Heart right ventricle (tissue), 16 donors: ENCODE results near the gene CPA2. TPM values are rescaled to one million over a fixed set of nuclear protein-coding genes. Genes with fewer than 3 reads are reported as not detected.
"Not testable (repeated sequence)": the region's sequence is repeated elsewhere in the genome, so short reads cannot be mapped to it uniquely, and the experiment has no call there.

Experiments
- ATAC-seq, 8 donors: fragments of 200-7000 bp; cut with Tn5 transposase; one replicate each; pipeline ENCODE4 v1.9.1; 2020; ENCODE audit warnings: mild to moderate bottlenecking in 8 of 8, moderate library complexity in 8 of 8, moderate number of reproducible peaks in 1 of 8
- DNase-seq, 2 donors: peaks; one replicate each; pipeline ENCODE4 v3.0.0-alpha.2; 2020
- H3K27ac ChIP-seq, 10 donors: fragments of 200-600 bp; sonication (generic) in 2 of 10; one replicate each; pipeline versions ENCODE4 v1.5.0 to v1.8.0; 2020 to 2022; ENCODE audit warnings: mild to moderate bottlenecking in 3 of 10
- H3K27me3 ChIP-seq, 7 donors: fragments of 200-600 bp; one replicate each; pipeline ENCODE4 v1.8.0; 2021 to 2022; ENCODE audit warnings: mild to moderate bottlenecking in 2 of 7
- H3K36me3 ChIP-seq, 9 donors: fragments of 200-600 bp; sonication (generic) in 1 of 9; one replicate each; pipeline versions ENCODE4 v1.5.0 to v1.8.0; 2020 to 2022; ENCODE audit warnings: mild to moderate bottlenecking in 2 of 9
- H3K4me1 ChIP-seq, 9 donors: fragments of 200-600 bp; sonication (generic) in 1 of 9; one replicate each; pipeline versions ENCODE4 v1.5.0 to v1.8.0; 2020 to 2022; ENCODE audit warnings: mild to moderate bottlenecking in 4 of 9
- H3K4me3 ChIP-seq, 10 donors: fragments of 200-600 bp; sonication (generic) in 2 of 10; one replicate each; pipeline versions ENCODE4 v1.5.0 to v1.8.0; 2020 to 2022; ENCODE audit warnings: mild to moderate bottlenecking in 7 of 10, moderate library complexity in 2 of 10
- H3K9me3 ChIP-seq, 11 donors: fragments of 200-600 bp in 10 of 11; sonication (generic) in 2 of 11; one replicate each; pipeline versions ENCODE4 v1.5.0 to v1.8.0; 2013 to 2022; ENCODE audit warnings: mild to moderate bottlenecking in 2 of 11, control low read depth in 1 of 11, moderate library complexity in 1 of 11
- CTCF ChIP-seq, 9 donors: fragments of 200-600 bp; sonication (generic) in 2 of 9; IDR thresholded peaks; one replicate each; pipeline versions ENCODE4 v1.5.0 to v1.8.0; 2021 to 2022; ENCODE audit warnings: antibody characterized with exemption in 9 of 9, mild to moderate bottlenecking in 5 of 9, moderate library complexity in 1 of 9
- WGBS, 2 donors: extraction: QIAGEN DNeasy Blood & Tissue Kit; methylation state at CpG; one replicate each; pipeline ENCODE4 v1.1.7; 2013; ENCODE audit warnings: inconsistent platforms in 1 of 2; 5-methylcytosine and 5-hydroxymethylcytosine counted together
- intact Hi-C, 10 donors: fragments of 100-400 bp; cut with DNase I; formaldehyde crosslinking; loops; one replicate each; pipeline versions ENCODE4 v1.11.1 to v1.14.2; 2022
- polyA plus RNA-seq, 2 donors: library from polyadenylated mRNA; stranded (reverse); fragments of 200-250 nt; gene quantifications; one replicate each; pipeline ENCODE4 v1.2.3, GENCODE V29; 2013
- total RNA-seq, 10 donors: library from RNA; stranded (reverse); fragmentation: NEBNext Ultra II Directional in 3 of 10; extraction: Animal tissue kit (Norgen Biotek cat#: 25700) in 3 of 10; gene quantifications; one replicate each; pipeline versions ENCODE4 v1.2.1 to v1.2.4, GENCODE V29; 2021 to 2023
- donor health status: Arrhythmogenic right ventricular cardiomyopathy.
- donor health status: ischemic (EF 13 %, LVEDD 7.1; RV severe dilation, severe dysfunction).
- donor health status: healthy with polysubstance abuse.
- donor health status: DM: no; HTN: yes; CAD: no.
- donor health status: DM: no; HTN: no; CAD: no.
- donor health status: ischemic (EF 25% LVEDD 6.9; RV normal size, moderate dysfunction).
- donor health status: ischemic (EF 25% LVEDD 5.7; RV mildly dilated, moderate dysfunction).
- donor health status: healthy.
- donor health status: DM: yes; HTN: yes; CAD: no.
- donor health status: Ischemic cardiomyopathy.
- donor health status: ischemic (EF 35%, LVEDD 5.7; RV mildly dilated, moderate dysfunction).
- donor health status: nonischemic (EF 11% LVEDD 7.7; RV severe dilation, severe dysfunction).
- donor health status: DM: yes; HTN: yes; CAD: no.
- donor health status: PGD.
- donor health status: ischemic (EF 29% LVEDD 5.4; RV normal size, mild dysfunction).
- donor health status: nonischemic (EF 23%, LVEDD 6.1; RV moderate dilation, normal function).

Gene CPA2
- total and polyA plus RNA-seq, 12 donors = 0.23 to 1.1 (median 0.89) TPM; not detected in 4

DNA sequence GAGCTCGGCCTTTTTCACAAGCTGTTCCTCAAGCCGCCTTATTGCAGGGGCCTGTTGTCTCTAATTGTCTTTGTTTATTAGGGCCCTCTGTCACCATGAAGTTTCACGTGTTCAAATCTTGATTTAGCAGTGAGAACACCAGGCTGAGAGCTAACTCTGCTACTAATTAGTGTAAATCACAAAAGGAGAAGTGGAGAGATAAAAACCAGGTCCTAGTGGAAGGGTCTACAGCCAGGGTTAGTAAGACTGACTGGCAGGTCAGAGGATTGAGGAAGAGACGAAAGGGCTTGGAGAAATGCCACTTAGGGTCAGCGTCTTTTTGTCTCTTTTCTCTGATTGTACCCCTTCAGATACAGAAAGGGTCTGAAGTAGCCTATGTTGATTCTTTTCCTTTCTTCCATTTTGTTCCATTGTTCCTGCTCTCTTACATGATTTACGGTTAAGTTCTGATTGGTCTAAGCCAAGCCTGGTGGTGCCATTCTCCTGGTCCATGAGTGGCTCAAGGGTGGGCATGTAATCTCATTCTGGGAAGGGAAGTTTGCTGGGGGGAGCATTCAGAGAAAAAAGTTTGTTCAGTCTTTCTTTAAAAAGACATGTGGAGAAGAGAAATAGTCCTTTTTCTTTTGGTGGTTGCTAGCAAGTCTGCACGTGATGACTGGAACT lies 37.7 kb upstream of the CPA2 start:
- Histone ChIP-seq H3K36me3 (no peaks in the 10 kb centered on the region), H3K9me3 (peaks cover 0 to 10% (median 0%) of the 10 kb centered on the region in 11 donors), H3K27ac (peak overlapping the region in 3 of 10 donors; percentile 10 to 60 (median 27)), H3K4me1 (peaks cover 0 to 4% (median 0%) of the 10 kb centered on the region in 9 donors), H3K27me3 (no peaks in the 10 kb centered on the region), H3K4me3 (no peak overlapping the region)
- WGBS, 2 donors = 58 to 64% methylated on average over 7 of the region's 7 CpGs
- intact Hi-C loops = no loop called here
- ATAC-seq (no peak), DNase-seq (no peak)
- no peak for TF ChIP-seq CTCF (IDR thresholded peaks at IDR 0.05)

- DNase-seq, H3K4me1 ChIP-seq, H3K36me3 ChIP-seq, H3K4me3 ChIP-seq, H3K27me3 ChIP-seq, H3K27ac ChIP-seq, ATAC-seq, intact Hi-C loops: not testable (repeated sequence)
- peaks cover 0 to 10% (median 0%) of the 10 kb centered on the region in 11 donors for H3K9me3 ChIP-seq
- 89 to 94% methylated on average over 18 to 28 of the region's 28 CpGs for WGBS, 2 donors
Observed at GRCh38 chr7:130229981-130230380, 36.7 kb upstream of the CPA2 start.

GRCh38 chr7:130231792-130232191 lies 34.9 kb upstream of the CPA2 start:
- WGBS, 2 donors = 51 to 55% methylated on average over 6 of the region's 6 CpGs
- DNase-seq (no peak), ATAC-seq (peak in 3 of 8 donors; percentile 25 to 53 (median 51))
- intact Hi-C loops = no loop called here
- Histone ChIP-seq H3K27me3 (no peaks in the 10 kb centered on the region), H3K36me3 (no peaks in the 10 kb centered on the region), H3K4me1 (peaks cover 0 to 4% (median 0%) of the 10 kb centered on the region in 9 donors), H3K4me3 (no peak overlapping the region), H3K9me3 (no peaks in the 10 kb centered on the region), H3K27ac (no peak overlapping the region)
- TF ChIP-seq CTCF (IDR thresholded peaks at IDR 0.05) = no peak

GRCh38 chr7:130232209-130232608 lies 34.5 kb upstream of the CPA2 start:
- Histone ChIP-seq H3K4me3 (no peak overlapping the region), H3K27ac (no peak overlapping the region), H3K4me1 (peaks cover 0 to 4% (median 0%) of the 10 kb centered on the region in 9 donors), H3K27me3 (no peaks in the 10 kb centered on the region), H3K36me3 (no peaks in the 10 kb centered on the region), H3K9me3 (no peaks in the 10 kb centered on the region)
- ATAC-seq (no peak), DNase-seq (no peak)
- no peak for TF ChIP-seq CTCF (IDR thresholded peaks at IDR 0.05)
- intact Hi-C loops = no loop called here
- 57 to 63% methylated on average over 2 of the region's 2 CpGs for WGBS, 2 donors

- TF ChIP-seq CTCF (IDR thresholded peaks at IDR 0.05) = no peak
- no peaks in the 10 kb centered on the region for H3K9me3 ChIP-seq
- no peaks in the 10 kb centered on the region for H3K36me3 ChIP-seq
- no peak overlapping the region for H3K4me3 ChIP-seq
- H3K27me3 ChIP-seq = no peaks in the 10 kb centered on the region
- intact Hi-C loops = no loop called here
- ATAC-seq = no peak
- H3K4me1 ChIP-seq = no peaks in the 10 kb centered on the region
- no peak for DNase-seq
- WGBS, 2 donors = 89 to 92% methylated on average over 2 of the region's 2 CpGs
- H3K27ac ChIP-seq = no peak overlapping the region
Observed at GRCh38 chr7:130234078-130234477, 32.6 kb upstream of the CPA2 start.

- H3K36me3 ChIP-seq, H3K4me3 ChIP-seq, ATAC-seq, intact Hi-C loops, H3K27me3 ChIP-seq, DNase-seq, H3K9me3 ChIP-seq, H3K4me1 ChIP-seq, H3K27ac ChIP-seq: not testable (repeated sequence)
- 78 to 81% methylated on average over 4 of the region's 4 CpGs for WGBS, 2 donors
Observed at GRCh38 chr7:130236361-130236760, 30.3 kb upstream of the CPA2 start.
